Superior temporal gyrus (tissue), 1 donor: Measurements from ENCODE around the gene NKD1.
A peak's percentile ranks its signal among the peaks of the same experiment; 100 is the strongest.
"Not testable (repeated sequence)": the region's sequence is repeated elsewhere in the genome, so short reads cannot be mapped to it uniquely, and the experiment has no call there.

Experiments used
- DNase-seq: peaks from one replicate; pipeline ENCODE4 v3.0.0-alpha.2; 2016; ENCODE audit errors: extremely low spot score

NKD1 gene, protein sequence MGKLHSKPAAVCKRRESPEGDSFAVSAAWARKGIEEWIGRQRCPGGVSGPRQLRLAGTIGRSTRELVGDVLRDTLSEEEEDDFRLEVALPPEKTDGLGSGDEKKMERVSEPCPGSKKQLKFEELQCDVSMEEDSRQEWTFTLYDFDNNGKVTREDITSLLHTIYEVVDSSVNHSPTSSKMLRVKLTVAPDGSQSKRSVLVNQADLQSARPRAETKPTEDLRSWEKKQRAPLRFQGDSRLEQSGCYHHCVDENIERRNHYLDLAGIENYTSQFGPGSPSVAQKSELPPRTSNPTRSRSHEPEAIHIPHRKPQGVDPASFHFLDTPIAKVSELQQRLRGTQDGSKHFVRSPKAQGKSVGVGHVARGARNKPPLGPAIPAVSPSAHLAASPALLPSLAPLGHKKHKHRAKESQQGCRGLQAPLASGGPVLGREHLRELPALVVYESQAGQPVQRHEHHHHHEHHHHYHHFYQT

DNA sequence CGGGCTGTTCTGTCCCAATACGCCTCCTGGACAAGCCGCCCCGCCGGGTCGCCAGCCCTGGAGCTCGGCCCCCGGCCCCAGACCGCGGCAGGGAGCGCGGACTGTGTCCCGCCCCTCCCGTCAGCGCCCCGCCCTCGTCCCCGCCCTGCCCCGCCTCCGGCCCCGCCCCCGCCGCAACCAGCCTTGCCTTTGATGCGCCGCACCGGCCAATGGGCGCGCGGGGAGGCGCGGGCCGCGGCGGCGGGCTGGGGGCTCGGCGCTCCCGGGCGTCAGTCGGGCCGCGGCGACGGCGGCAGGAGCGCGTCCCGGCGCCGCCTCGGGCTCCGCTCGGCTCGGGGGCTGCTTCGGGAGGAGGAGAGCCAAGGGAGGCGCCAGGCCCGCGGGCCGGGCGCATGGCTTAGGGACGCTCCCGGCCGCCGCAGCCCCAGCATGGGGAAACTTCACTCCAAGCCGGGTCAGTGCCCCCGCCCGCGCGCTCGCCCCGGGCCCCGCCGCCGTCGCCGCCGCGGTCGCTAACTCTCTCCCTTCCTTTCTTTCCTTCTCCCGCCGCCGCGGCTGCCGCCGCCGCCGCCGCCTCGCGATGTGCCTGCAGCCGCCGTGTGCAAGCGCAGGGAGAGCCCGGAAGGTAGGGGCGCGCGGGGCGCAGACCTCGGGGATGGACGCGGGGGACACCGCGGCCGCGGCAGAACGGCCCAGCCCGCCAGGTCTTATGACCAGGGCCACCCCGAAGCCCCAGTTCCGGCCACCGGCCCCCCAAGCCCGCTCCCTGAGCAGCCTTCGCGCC is at the start of gene NKD1:
TSS of gene NKD1 (plus strand) at position 272 of the 784 bp plus-strand sequence. CDS start at position 430, 158 bp downstream.
- DNase-seq, result peak; percentile 62

DNA sequence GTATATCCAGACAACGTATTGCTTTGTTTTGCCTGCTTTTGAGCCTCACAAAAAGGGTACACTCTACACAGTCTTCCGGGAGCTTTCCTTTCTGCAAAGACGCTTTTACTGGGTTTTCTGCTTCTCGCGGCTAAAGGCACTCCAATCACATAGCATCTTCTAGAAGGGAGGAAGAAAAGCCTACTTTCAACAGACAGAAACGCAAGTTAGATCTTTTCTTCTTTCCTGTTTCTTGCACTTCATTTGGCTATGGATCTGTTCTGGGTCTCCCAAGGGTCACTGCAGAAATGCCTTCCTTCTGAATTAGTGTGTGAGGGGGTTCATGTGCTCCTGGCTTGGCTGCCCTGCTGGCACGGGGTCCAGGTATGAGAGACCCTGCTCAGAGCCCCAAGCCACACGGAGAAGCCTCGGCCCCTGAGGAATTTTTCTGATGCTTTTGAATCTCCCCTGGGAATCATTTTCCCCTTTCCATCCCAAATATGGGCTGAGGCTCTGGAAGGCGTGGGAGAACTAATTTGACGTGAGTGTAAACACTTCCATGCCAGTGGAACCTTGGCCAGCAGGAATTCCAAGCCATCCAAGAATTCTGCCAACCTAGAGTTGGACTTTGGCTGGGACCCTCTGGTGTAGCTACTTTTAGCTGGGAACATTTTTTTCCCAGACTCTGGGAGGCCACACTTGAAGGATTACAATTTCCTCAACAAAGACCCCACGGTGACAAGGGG is 49.6 kb upstream of the NKD1 start:
- DNase-seq, result no peak

DNA sequence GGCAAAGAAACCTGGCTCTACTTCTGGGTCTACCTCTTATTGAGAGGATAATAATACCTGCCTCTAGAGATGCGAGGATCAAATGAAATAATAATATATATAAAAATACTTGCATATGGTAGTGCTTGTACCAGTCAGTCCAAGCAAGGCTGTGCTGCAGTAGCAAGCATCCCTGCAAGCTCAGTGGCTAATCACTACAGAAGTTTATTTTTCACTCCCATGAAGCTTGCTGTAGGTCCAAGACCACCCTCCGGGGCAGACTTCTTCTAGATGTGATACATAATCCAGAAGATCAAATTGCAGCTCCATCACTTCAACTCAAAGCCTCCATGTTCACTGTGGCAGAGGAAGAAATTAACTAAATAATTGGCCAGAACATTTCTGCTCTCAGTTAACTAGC is 48.9 kb upstream of the NKD1 start:
- no peak for DNase-seq

DNA sequence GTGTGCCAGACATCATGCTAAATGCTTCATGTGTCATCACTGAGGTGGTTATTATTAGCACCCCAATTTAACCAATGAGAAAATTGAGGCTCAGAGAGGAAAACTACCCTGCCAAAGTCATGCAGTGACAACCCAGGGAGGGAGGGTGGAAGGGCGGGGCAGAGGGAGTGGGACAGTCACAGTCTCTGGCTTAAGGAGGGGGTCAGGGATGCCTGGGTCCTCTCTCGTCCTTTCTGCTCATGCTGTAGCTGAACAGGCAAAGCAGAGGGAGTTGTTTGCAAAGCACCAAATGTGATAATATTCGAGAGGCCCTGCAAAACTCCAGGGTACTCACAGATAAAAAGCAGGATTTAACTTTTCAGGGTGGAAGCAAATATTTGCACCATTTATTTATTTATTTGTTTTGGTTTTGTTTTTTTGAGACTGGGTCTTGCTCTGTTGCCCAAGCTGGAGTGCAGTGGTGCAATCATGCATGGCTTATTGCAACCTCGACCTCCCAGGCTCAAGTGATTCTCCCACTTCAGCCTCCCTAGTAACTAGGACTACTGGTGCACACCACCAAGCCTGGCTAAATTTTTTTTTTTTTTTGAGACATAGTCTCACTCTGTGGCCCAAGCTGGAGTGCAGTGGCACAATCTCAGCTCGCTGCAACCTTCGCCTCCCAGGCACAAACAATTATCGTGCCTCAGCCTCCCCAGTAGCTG is 47.9 kb upstream of the NKD1 start:
- DNase-seq, result no peak

DNA sequence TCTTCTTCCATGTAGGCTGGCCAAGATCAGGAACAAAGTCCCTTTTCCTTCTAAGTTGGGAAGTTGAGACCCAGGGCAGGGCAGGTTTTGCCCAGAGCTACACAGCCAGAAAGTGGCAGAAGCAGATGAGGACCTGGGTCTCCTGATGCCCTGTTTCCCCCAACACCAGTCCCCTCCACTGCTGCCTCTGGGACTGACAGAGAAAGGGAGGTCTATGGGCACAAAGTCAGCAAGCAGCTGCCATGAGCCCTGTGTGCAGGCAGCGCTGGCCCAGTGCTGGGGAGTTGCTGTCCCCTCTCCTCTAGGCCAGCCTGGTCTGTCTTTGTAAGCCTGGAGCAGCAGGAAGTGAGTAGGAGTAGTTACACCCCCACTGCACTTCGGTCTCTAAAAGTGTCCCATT is 46.9 kb upstream of the NKD1 start:
- DNase-seq, result no peak

DNA sequence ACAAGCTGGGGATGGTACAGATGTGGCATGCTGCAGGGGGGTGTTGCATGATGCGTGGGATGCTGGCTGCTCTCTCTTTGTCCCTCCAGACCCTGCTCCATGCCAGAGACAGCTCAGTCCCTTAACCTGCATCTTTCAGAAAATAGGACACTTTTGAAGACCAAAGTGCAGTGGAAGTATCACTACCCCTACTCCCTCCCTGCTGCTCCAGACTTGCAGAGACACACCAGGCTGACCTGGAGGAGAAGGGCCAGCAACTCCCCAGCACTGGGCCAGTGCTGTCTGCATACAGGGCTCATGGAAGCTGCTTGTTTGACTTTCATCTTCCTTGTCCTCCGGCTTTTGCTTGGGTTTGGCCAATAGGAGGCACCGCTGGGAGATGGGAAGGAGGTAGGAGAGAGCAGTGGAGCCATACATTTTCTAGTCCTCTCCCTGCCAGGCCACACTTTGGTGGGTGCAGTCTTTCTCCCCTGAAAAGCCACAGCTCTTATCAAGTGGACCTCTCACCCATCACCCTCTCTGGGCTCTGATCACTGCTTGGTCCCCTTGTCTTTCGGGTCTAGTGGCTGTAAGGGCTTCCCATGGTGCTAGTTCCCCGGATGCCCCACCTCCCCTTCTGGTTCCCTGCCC is 46.1 kb upstream of the NKD1 start:
- DNase-seq, result no peak

DNA sequence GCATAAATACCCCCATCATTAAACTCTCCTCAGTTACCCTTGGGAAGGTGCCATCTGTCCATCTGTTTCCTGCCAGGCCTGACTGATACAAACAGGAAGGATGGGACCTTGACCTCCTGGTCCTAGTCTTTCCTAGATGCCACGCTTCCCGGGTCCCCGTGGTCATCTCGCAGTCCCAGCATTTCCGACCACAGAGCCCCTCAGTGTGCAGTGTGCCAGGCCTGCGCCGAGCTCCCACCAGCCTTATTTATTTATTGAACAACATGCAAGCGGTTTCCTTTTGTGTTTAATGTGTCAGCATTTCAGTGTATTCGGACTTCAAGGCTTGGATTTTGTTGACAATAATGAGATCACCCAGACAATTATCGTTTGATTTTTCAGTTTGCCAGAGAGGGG is 45.6 kb upstream of the NKD1 start:
- no peak for DNase-seq

DNA sequence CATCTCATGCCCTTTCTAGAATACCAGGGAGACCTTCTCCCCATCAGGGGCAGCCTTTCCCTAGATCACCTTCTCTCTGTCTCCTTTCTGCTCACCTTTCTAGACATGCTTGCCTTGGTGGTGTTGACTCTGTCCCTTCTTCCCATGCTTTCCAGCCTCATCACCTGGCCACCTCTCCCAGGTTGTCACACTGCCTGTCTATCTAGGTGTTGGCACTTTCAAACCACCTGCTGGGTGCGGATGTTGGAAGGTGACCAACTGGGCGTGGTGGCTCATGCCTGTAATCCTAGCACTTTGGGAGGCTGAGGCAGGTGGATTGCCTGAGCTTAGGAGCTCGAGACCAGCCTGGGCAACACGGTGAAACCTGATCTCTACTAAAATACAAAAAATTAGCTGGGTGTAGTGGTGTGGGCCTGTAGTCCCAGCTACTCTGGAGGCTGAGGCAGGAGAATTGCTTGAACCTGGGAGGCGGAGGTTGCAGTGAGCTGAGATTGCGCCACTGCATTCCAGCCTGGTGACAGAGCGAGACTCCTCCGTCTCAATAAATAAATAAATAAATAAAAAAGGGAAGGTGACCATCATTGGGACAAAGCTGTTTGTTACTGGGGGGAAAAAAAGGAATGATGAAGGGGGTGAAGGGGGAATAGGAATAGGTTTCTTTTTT is 44.2 kb upstream of the NKD1 start:
- not testable (repeated sequence) for DNase-seq

DNA sequence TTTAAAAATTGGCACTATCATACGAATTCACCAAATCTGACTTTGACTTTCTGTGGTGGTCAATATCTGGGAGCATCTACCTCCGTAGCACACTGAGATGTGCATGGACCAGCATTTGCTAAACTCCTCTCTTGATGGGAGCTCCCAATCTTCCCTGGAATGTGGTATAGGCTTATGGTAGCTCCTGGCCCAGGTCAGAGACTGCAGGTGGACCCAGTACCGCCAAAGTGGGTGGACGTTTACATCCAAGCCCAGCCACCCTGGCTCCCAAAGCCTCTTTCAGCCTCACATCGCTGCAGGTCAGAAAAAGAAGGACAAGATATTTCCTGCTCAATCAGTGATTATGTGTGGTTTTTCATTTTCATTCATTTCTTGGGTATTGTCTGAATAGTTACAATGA is 43.1 kb upstream of the NKD1 start:
- DNase-seq, result no peak

DNA sequence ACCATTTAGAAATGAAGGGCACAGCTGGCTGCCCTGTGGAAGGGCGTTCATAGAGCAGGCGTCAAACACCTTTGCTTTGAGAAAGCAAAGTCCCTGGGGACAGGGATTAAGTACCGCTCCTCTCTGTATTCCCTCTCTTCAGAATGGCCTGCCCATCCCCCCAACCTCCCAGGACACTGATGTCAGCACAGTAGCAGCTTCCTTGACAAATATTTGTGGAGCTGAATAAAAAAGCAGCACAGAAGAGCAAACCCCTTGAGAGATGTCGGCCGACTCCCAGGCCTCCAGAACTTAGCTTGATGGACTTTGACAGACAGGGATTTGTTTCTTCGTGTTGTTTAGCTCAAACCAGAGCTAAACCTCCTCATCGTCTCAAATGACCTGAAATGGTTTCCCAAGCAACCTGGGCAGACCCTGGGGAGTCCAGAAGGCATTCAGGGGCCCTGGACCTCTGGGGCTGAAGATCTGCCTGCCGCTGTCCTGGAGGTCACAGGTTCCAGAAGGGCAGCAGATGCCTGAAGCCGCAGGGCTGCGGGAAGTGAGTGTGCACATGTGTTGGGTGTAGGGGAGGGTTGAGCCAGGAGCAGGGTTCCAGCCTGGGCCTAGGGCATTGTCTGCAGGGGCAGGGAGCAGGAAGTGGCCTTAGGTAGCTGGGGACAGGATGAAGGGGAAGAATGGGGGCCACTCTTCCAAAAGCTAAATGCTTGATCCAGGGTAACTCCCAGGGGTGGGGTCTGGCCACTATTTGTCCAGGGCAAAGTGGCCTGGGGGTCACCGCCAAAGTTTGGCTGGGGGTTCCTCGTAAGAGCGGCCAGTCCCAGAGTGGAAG is 42.3 kb upstream of the NKD1 start:
- DNase-seq, result no peak

DNA sequence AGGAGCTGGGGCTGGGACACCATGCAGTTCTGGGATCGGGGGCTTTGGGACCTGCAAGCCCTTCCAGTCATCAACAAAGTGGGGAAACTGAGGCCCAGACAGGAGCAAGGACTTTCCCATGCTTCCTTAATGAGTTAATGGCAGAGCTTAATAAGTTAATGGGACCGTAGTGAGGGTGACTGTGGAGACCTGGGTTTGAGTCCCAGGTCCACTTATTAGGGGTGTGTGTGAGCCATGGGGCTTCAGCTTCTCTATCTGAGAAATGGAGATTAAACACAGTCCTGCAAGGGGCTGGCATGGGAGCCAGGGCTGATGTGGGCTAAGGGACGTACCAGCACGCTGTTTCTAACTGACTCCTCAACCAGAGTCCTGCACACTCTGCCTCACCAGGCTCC is 41.7 kb upstream of the NKD1 start:
- no peak for DNase-seq

DNA sequence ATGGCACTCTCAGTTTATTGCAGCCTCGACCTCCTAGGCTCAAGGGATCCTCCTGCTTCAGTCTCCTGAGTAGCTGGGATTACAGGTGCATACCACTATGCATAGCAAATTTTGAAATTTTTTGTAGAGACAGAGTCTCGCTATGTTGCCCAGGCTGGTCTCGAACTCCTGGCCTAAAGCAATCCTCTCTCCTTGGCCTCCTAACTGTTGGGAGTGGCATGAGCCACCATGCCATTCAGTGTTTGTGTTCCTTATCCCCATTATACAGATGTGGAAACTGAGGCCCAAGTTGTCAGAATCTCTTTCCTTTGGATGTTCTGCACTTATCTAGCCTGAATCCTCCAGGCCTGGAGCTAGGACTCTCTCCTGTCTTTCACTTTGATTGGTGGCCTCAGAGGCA is 40.8 kb upstream of the NKD1 start:
- no peak for DNase-seq

DNA sequence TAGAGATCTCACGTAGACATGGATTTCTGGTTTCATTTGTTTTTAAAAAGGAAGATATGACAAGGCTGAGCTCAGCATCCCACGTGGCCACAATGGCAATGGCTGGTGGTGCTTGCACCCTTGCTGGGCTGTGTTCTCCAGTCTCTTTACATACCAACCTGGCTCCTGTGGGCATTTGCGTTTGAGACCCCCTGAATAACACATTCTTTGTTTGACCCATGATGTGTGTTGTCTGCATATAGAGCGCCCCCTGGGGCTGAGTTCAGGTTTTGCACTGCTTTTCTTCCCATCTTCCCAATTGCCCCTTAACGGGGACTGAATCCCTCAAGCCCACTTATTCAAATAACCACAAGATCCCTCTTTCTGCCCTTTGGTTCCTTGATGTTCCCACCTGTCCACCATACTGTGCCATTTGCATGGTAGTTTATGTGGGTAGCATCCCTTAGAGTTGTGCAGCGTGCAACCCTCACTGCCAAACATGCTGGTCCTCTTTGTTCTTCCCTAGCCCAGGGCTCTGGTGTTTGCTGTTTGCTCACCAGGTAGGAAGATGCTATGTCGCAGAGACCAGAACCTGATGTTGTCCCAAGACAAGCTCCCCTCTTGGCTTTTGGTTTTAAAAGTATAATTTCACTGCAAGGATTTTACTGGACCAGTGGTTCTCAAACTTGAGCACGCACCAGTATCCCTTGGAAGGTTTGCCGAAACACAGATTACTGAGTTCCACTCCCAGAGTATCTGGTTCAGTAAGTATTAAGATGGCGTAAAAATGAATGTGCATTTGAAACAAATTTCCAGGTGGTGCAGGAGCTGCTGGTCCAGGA is 38.5 kb upstream of the NKD1 start:
- DNase-seq, result peak; percentile 18

DNA sequence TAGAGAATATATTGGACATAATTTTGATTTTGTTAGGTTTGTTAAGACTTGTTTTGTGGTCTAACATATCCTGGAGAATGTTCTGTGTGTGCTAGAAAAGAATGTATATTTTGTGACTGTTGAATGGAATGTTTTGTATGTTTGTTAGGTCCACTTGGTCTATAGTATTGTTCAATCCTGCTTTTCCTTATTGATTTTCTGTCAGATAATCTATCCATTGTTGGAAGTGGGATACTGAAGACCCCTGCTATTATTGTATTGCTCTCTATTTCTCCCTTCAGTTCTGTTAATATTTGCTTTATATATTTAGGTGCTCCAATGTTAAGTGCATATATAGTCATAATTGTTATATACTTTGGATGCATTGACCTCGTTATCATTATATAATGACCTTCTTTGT is 33.0 kb upstream of the NKD1 start:
- no peak for DNase-seq

DNA sequence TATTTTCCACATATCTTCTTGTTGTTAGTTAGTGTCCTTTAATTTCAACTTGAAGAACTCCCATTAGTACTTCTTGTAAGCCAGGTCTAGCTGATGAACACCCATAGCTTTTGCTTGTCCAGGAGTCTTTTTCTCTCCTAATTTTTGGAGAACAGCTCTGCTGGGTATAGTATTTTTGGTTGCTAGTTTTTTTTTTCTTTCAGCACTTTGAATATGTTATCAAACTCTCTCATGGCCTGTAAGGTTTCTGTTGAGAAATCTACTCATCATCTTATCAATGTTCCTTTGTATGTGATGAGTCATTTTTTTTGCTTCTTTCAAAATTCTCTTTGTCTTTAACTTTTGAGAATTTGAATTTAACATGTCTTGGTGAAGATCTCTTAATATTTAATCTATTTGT is 31.8 kb upstream of the NKD1 start:
- no peak for DNase-seq

DNA sequence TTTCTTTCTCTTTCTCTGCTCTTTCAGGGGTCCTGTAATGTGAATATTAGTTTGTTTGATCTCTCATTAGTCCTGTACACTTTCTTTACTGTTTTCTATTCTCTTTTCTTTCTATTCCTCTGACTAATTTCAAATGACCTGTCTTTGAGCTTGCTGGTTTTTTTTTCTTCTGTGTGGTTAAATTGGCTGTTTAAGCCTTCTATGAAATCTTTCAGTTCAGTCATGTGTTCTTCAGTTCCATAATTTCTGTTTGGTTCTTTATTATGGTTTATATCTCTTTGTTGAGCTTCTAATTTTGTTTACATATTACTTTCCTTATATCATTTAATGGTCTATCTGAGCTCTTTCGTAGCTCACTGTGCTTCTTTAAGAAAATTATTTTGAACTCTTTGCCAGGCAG is 31.3 kb upstream of the NKD1 start:
- DNase-seq, result no peak

DNA sequence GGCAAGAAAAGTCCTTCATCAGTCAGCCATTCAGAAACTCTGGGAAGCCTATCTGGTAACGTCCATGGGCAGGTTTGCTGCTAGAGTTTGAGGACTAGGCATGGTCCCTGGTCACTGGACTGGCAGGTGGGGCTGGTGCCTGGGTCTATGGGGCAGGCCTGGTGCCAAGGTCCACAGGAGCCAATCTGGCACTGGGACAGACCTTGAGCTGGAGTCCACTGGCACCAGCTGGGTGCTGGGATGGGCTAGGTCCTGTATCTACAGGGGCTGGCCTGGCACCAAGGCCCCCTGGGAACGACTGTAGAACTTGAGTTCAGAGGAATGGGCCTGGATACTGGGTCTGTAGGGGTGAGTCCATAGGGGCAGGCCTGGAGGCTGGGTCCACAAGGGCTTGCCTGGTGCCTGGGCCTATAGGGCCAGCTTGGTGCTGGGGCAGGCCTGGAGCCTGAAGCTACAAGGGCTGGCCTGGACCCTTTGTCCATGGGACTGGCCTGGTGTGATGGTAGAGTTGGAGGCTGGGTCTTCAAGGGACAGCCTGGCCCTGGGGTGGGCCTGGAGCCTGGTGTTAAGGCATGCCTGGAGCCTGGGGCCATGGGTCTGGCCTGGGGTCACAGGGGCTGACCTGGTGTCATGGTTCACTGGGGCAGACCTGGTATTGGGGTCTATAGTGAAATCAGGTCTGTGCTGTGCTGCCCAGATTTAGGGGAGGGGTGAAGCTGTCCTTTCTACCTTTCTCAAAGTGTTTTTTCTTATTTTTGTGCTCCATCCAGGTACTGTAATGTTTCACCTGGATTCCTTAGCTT is 30.5 kb upstream of the NKD1 start:
- DNase-seq, result no peak

DNA sequence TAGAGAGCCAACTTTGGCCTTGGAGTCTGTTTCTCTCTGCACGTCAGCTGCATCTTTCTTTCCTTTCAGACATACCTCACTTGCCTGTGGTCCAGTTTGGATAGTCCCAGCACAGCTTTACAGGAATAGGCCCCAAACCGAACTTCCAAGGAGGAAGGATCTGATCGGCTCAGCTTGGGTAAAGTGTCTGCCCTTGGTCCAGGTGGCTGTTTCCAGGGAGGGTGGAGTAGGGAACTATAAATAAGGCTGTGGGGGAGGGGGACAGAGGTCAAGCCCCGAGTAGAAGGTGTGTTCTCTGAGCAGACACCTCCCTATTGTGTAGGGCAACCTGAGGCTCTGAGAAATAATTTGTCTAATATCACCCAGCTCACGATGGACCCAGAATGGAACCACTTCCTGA is 29.2 kb upstream of the NKD1 start:
- no peak for DNase-seq
